GM10266 (cell line): ENCODE results near the gene PSMD1.

Experiments
- DNase-seq: peaks from one replicate; pipeline ENCODE4 v3.0.0; 2012; ENCODE audit errors: extremely low spot score
- CTCF ChIP-seq: IDR thresholded peaks from 2 replicates; pipeline ENCODE4 v1.5.1; 2012; ENCODE audit warnings: mild to moderate bottlenecking, low read depth; ENCODE audit not compliant: control insufficient read depth, insufficient read depth; ENCODE audit errors: missing control alignments

The PSMD1 gene

GRCh38 chr2:231213931-231214642, 157.4 kb downstream of the PSMD1 start:
- DNase-seq, result no peak
- no peak for TF ChIP-seq CTCF

DNA sequence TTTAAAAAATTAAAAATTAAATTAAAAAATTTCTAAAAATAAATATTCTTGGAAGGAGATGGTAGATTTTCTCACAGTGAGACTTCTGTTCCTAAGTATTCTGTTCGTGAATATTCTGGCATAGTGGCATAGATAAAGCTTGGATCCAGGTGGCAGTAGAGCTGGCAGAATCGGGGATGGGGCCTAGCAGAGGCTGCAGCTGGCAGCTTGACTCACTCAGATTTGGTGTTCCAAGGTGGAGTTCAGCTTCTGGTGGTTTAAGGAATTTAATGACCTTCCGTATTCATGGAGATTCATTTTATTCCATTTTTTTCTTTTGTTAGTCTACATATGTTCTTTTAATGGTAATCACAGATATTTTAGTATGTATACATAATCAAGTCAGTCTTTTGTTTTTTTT, 161.7 kb downstream of the PSMD1 start:
- DNase-seq, result no peak
- TF ChIP-seq CTCF, result no peak

DNA sequence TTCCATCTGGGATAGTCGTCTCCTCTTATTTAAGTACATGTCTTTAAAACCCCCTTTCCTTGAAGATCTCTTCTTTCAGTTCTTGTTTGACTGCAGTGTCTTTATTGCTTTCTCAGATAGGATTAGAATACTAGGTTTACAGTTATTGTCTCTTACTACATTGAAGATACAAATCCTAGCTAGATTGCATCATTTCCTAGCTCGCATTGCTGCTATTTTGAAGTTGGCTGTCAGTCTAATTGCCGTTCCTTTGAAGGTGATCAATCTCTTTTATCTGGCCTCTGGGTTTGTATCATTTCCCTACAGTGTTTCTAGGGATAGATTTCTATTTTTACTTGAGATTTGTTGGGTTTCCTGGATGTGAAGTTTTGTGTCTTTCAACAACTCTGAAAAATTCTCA, 162.6 kb downstream of the PSMD1 start:
- no peak for DNase-seq
- TF ChIP-seq CTCF, result no peak

DNA sequence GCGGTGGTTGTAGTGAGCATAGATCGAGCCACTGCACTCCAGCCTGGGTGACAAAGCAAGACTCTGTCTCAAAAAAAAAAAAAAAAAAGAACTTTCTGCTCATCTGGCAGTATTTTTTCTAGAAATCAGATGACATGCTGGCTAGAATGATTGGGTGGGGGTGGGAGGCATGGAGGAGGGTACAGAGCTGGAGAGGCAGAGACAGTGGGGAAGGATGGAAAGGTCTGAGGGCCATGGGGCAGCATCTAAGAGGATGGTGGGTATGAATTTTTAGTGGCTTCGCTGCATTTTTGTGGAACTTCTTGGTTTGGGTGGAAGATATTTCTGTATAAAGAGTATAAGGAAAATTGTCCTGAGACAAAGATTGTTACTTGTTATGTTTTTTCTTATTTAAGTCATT, 165.1 kb downstream of the PSMD1 start:
- no peak for DNase-seq
- no peak for TF ChIP-seq CTCF
